Kasumi-1 (cell line): ENCODE measurements around the gene ABCA8.
"Not testable (repeated sequence)": the region's sequence is repeated elsewhere in the genome, so short reads cannot be mapped to it uniquely, and the experiment has no call there.

Experiments
- DNase-seq, 2 experiments: peaks; one replicate each; lab custom pipeline; 2025; lab: John Stamatoyannopoulos, UW

Gene ABCA8

GRCh38 chr17:68824185-68824584, 131.0 kb downstream of the ABCA8 start:
- not testable (repeated sequence) for DNase-seq

- no peak for DNase-seq
Measured at GRCh38 chr17:68822719-68823289, 132.4 kb downstream of the ABCA8 start.

GRCh38 chr17:68821860-68822696, 133.1 kb downstream of the ABCA8 start:
- DNase-seq: no peak

- DNase-seq: no peak
Measured at GRCh38 chr17:68820825-68821481, 134.2 kb downstream of the ABCA8 start.

GRCh38 chr17:68820476-68820824, 134.7 kb downstream of the ABCA8 start:
- no peak for DNase-seq

- DNase-seq: no peak
Measured at GRCh38 chr17:68819465-68819864, 135.7 kb downstream of the ABCA8 start.
